ENCODE data around the gene COASY. TPM values are rescaled to one million over a fixed set of nuclear protein-coding genes. Genes with fewer than 3 reads are reported as not detected.

COASY gene
- 10 to 100 TPM; 34.0 to 43.2 TPM for total RNA-seq
- polyA plus RNA-seq = 10 to 100 TPM; 23.0 to 89.5 TPM
- long read RNA-seq, donor 1, transcript COASY-202 (10 exons, 2,071 nt) = major isoform, 25 of 75 reads
- long read RNA-seq, donor 1, transcript COASY-201 (9 exons, 2,458 nt) = major isoform, 25 of 75 reads
- long read RNA-seq, donor 1, partial matches to known transcripts = 7 of 75 reads
- long read RNA-seq, donor 1, other reads (novel, unspliced or antisense) = 16 of 75 reads
- long read RNA-seq, donor 2, partial matches to known transcripts = 0 of 13 reads
- long read RNA-seq, donor 2, other reads (novel, unspliced or antisense) = 7 of 13 reads

GRCh38 chr17:42561897-42562387 lies at the start of gene COASY:
Gene COASY (plus strand): TSS chr17:42562148. CDS start chr17:42562623, 475 bp downstream.
- no peaks in the 10 kb centered on the region for H3K9me3 ChIP-seq (ENCODE audit: control insufficient read depth, low read length)
- H3K36me3 ChIP-seq (ENCODE audit: control insufficient read depth in 1 of 2, insufficient read depth in 2 of 2, low read length in 1 of 2) = peaks cover 0 to 2% of the 10 kb centered on the region in 2 donors
- H3K4me1 ChIP-seq (ENCODE audit: control insufficient read depth in 1 of 2, insufficient read depth in 2 of 2, low read length in 2 of 2) = no peaks in the 10 kb centered on the region
- no peaks in the 10 kb centered on the region for H3K27me3 ChIP-seq (ENCODE audit: control insufficient read depth in 1 of 2, insufficient read depth in 2 of 2, low read length in 1 of 2)
- ATAC-seq (ENCODE audit: low FRiP score) = peak; percentile 91
- H3K4me3 ChIP-seq (ENCODE audit: low read length in 2 of 2) = peak within 1 kb of the TSS; percentile 67 to 69
- intact Hi-C loops (cut with DNase I) = no loop called here
- 1% methylated on average over 26 of the region's 26 CpGs for WGBS, 2 donors
- peak; percentile 98 for DNase-seq
- peak within 1 kb of the TSS in 1 of 2 donors; percentile 72 for H3K27ac ChIP-seq (ENCODE audit: low read depth in 1 of 2, low read length in 2 of 2)

GRCh38 chr17:42512246-42512645 lies 49.7 kb upstream of the COASY start:
- no peak overlapping the region for H3K4me3 ChIP-seq (ENCODE audit: low read length in 2 of 2)
- peak overlapping the region; percentile 6 to 38 for H3K27ac ChIP-seq (ENCODE audit: low read depth in 1 of 2, low read length in 2 of 2)
- intact Hi-C loops (cut with DNase I) = loop anchor here in 1 of 2 donors (5.0 kb wide), 1 partner anchor 45 kb away; no protein-coding TSS in a partner anchor
- no peaks in the 10 kb centered on the region for H3K27me3 ChIP-seq (ENCODE audit: control insufficient read depth in 1 of 2, insufficient read depth in 2 of 2, low read length in 1 of 2)
- H3K36me3 ChIP-seq (ENCODE audit: control insufficient read depth in 1 of 2, insufficient read depth in 2 of 2, low read length in 1 of 2) = peaks cover 0 to 2% of the 10 kb centered on the region in 2 donors
- no peaks in the 10 kb centered on the region for H3K9me3 ChIP-seq (ENCODE audit: control insufficient read depth, low read length)
- H3K4me1 ChIP-seq (ENCODE audit: control insufficient read depth in 1 of 2, insufficient read depth in 2 of 2, low read length in 2 of 2) = peaks cover 0 to 4% of the 10 kb centered on the region in 2 donors
- 74 to 77% methylated on average over 9 of the region's 9 CpGs for WGBS, 2 donors
- DNase-seq (peak in 1 of 2 donors; percentile 57), ATAC-seq (ENCODE audit: low FRiP score) (no peak)

- ATAC-seq (ENCODE audit: low FRiP score) (no peak), DNase-seq (peak in 1 of 2 donors; percentile 38)
- intact Hi-C loops (cut with DNase I) = loop anchor here in 1 of 2 donors (5.0 kb wide), 1 partner anchor 45 kb away; no protein-coding TSS in a partner anchor
- Histone ChIP-seq H3K4me1 (ENCODE audit: control insufficient read depth in 1 of 2, insufficient read depth in 2 of 2, low read length in 2 of 2) (peaks cover 0 to 4% of the 10 kb centered on the region in 2 donors), H3K27me3 (ENCODE audit: control insufficient read depth in 1 of 2, insufficient read depth in 2 of 2, low read length in 1 of 2) (no peaks in the 10 kb centered on the region), H3K36me3 (ENCODE audit: control insufficient read depth in 1 of 2, insufficient read depth in 2 of 2, low read length in 1 of 2) (peaks cover 0 to under 1% of the 10 kb centered on the region in 2 donors), H3K27ac (ENCODE audit: low read depth in 1 of 2, low read length in 2 of 2) (peak overlapping the region; percentile 6 to 38), H3K4me3 (ENCODE audit: low read length in 2 of 2) (no peak overlapping the region), H3K9me3 (ENCODE audit: control insufficient read depth, low read length) (no peaks in the 10 kb centered on the region)
- 39 to 42% methylated on average over 6 of the region's 6 CpGs for WGBS, 2 donors
Observed at GRCh38 chr17:42512733-42513251, 49.2 kb upstream of the COASY start.

- WGBS, 2 donors = 95 to 96% methylated on average over 11 of the region's 11 CpGs
- H3K36me3 ChIP-seq (ENCODE audit: control insufficient read depth in 1 of 2, insufficient read depth in 2 of 2, low read length in 1 of 2) = no peaks in the 10 kb centered on the region
- intact Hi-C loops (cut with DNase I) = loop anchor here in 1 of 2 donors (5.0 kb wide), 1 partner anchor 46 kb away; no protein-coding TSS in a partner anchor
- H3K27ac ChIP-seq (ENCODE audit: low read depth in 1 of 2, low read length in 2 of 2) = peak overlapping the region in 1 of 2 donors; percentile 30
- H3K4me1 ChIP-seq (ENCODE audit: control insufficient read depth in 1 of 2, insufficient read depth in 2 of 2, low read length in 2 of 2) = peaks cover 0 to 4% of the 10 kb centered on the region in 2 donors
- H3K4me3 ChIP-seq (ENCODE audit: low read length in 2 of 2) = no peak overlapping the region
- H3K27me3 ChIP-seq (ENCODE audit: control insufficient read depth in 1 of 2, insufficient read depth in 2 of 2, low read length in 1 of 2) = no peaks in the 10 kb centered on the region
- ATAC-seq (ENCODE audit: low FRiP score) (no peak), DNase-seq (peak in 1 of 2 donors; percentile 67)
- no peaks in the 10 kb centered on the region for H3K9me3 ChIP-seq (ENCODE audit: control insufficient read depth, low read length)
Observed at GRCh38 chr17:42513686-42514085, 48.3 kb upstream of the COASY start.

GRCh38 chr17:42514279-42514678 lies 47.7 kb upstream of the COASY start:
- ATAC-seq (ENCODE audit: low FRiP score) (no peak), DNase-seq (peak in 1 of 2 donors; percentile 59)
- Histone ChIP-seq H3K27ac (ENCODE audit: low read depth in 1 of 2, low read length in 2 of 2) (no peak overlapping the region), H3K9me3 (ENCODE audit: control insufficient read depth, low read length) (no peaks in the 10 kb centered on the region), H3K36me3 (ENCODE audit: control insufficient read depth in 1 of 2, insufficient read depth in 2 of 2, low read length in 1 of 2) (no peaks in the 10 kb centered on the region), H3K4me3 (ENCODE audit: low read length in 2 of 2) (no peak overlapping the region), H3K4me1 (ENCODE audit: control insufficient read depth in 1 of 2, insufficient read depth in 2 of 2, low read length in 2 of 2) (peaks cover 0 to 8% of the 10 kb centered on the region in 2 donors), H3K27me3 (ENCODE audit: control insufficient read depth in 1 of 2, insufficient read depth in 2 of 2, low read length in 1 of 2) (no peaks in the 10 kb centered on the region)
- intact Hi-C loops (cut with DNase I) = loop anchor here in 1 of 2 donors (5.0 kb wide), 1 partner anchor 47 kb away; no protein-coding TSS in a partner anchor
- 96 to 97% methylated on average over 11 of the region's 11 CpGs for WGBS, 2 donors

- no peak overlapping the region for H3K4me3 ChIP-seq (ENCODE audit: low read length in 2 of 2)
- no peak overlapping the region for H3K27ac ChIP-seq (ENCODE audit: low read depth in 1 of 2, low read length in 2 of 2)
- peaks cover 0 to 8% of the 10 kb centered on the region in 2 donors for H3K4me1 ChIP-seq (ENCODE audit: control insufficient read depth in 1 of 2, insufficient read depth in 2 of 2, low read length in 2 of 2)
- ATAC-seq (ENCODE audit: low FRiP score) (no peak), DNase-seq (peak in 1 of 2 donors; percentile 49)
- H3K36me3 ChIP-seq (ENCODE audit: control insufficient read depth in 1 of 2, insufficient read depth in 2 of 2, low read length in 1 of 2) = no peaks in the 10 kb centered on the region
- intact Hi-C loops (cut with DNase I) = loop anchor here in 1 of 2 donors (5.0 kb wide), 2 partner anchors 48 to 188 kb away; no protein-coding TSS in a partner anchor
- H3K9me3 ChIP-seq (ENCODE audit: control insufficient read depth, low read length) = no peaks in the 10 kb centered on the region
- H3K27me3 ChIP-seq (ENCODE audit: control insufficient read depth in 1 of 2, insufficient read depth in 2 of 2, low read length in 1 of 2) = no peaks in the 10 kb centered on the region
- 66 to 70% methylated on average over 8 of the region's 8 CpGs for WGBS, 2 donors
Observed at GRCh38 chr17:42514867-42515266, 47.1 kb upstream of the COASY start.

GRCh38 chr17:42517516-42517915 lies 44.4 kb upstream of the COASY start:
- Histone ChIP-seq H3K9me3 (ENCODE audit: control insufficient read depth, low read length) (no peaks in the 10 kb centered on the region), H3K27me3 (ENCODE audit: control insufficient read depth in 1 of 2, insufficient read depth in 2 of 2, low read length in 1 of 2) (no peaks in the 10 kb centered on the region), H3K27ac (ENCODE audit: low read depth in 1 of 2, low read length in 2 of 2) (peak overlapping the region; percentile 91 to 97), H3K36me3 (ENCODE audit: control insufficient read depth in 1 of 2, insufficient read depth in 2 of 2, low read length in 1 of 2) (no peaks in the 10 kb centered on the region), H3K4me1 (ENCODE audit: control insufficient read depth in 1 of 2, insufficient read depth in 2 of 2, low read length in 2 of 2) (peaks cover 0 to 11% of the 10 kb centered on the region in 2 donors), H3K4me3 (ENCODE audit: low read length in 2 of 2) (no peak overlapping the region)
- 9 to 11% methylated on average over 9 of the region's 9 CpGs for WGBS, 2 donors
- ATAC-seq (ENCODE audit: low FRiP score) = peak; percentile 68
- intact Hi-C loops (cut with DNase I) = loop anchor here in 1 of 2 donors (5.0 kb wide), 1 partner anchor 190 kb away; no protein-coding TSS in a partner anchor
- DNase-seq = peak; percentile 94

GRCh38 chr17:42518046-42518754 lies 43.7 kb upstream of the COASY start:
- no peaks in the 10 kb centered on the region for H3K36me3 ChIP-seq (ENCODE audit: control insufficient read depth in 1 of 2, insufficient read depth in 2 of 2, low read length in 1 of 2)
- intact Hi-C loops (cut with DNase I) = loop anchor here (2.0 to 5.0 kb wide), 2 partner anchors 95 to 191 kb away; partner anchors contain the start of gene CAVIN1 (in 1 of the 2)
- 14% methylated on average over 9 of the region's 9 CpGs for WGBS, 2 donors
- H3K27ac ChIP-seq (ENCODE audit: low read depth in 1 of 2, low read length in 2 of 2) = peak overlapping the region; percentile 92 to 97
- H3K4me1 ChIP-seq (ENCODE audit: control insufficient read depth in 1 of 2, insufficient read depth in 2 of 2, low read length in 2 of 2) = peaks cover 2 to 8% of the 10 kb centered on the region in 2 donors
- H3K27me3 ChIP-seq (ENCODE audit: control insufficient read depth in 1 of 2, insufficient read depth in 2 of 2, low read length in 1 of 2) = no peaks in the 10 kb centered on the region
- H3K9me3 ChIP-seq (ENCODE audit: control insufficient read depth, low read length) = no peaks in the 10 kb centered on the region
- ATAC-seq (ENCODE audit: low FRiP score) (peak; percentile 75), DNase-seq (peak; percentile 91)
- H3K4me3 ChIP-seq (ENCODE audit: low read length in 2 of 2) = no peak overlapping the region

Measured in aorta (tissue), 5 donors.